Esophagus squamous epithelium (tissue), 5 donors: Measurements from ENCODE around the gene PROSER2. TPM values are rescaled to one million over a fixed set of nuclear protein-coding genes. Genes with fewer than 3 reads are reported as not detected.

ENCODE experiments used
- DNase-seq: peaks from one replicate; lab custom pipeline; 2025; lab: John Stamatoyannopoulos, UW
- H3K27ac ChIP-seq, 4 donors: fragments of 200-600 bp; sonication (generic); one replicate each; pipeline ENCODE4 v1.5.1; 2016 to 2019; ENCODE audit warnings: mild to moderate bottlenecking in 1 of 4
- H3K27me3 ChIP-seq, 4 donors: fragments of 200-600 bp; sonication (generic); 1 replicate in 3 of 4; 2 replicates in 1 of 4; pipeline versions ENCODE4 v1.5.1 to v1.6.0; 2017 to 2021; ENCODE audit warnings: antibody characterized with exemption in 1 of 4
- H3K36me3 ChIP-seq, 3 donors: fragments of 200-600 bp; sonication (generic); one replicate each; pipeline ENCODE4 v1.5.1; 2016 to 2019
- H3K4me1 ChIP-seq, 3 donors: fragments of 200-600 bp; sonication (generic); one replicate each; pipeline ENCODE4 v1.5.1; 2017 to 2019
- H3K4me3 ChIP-seq, 4 donors: fragments of 200-600 bp; sonication (generic); 1 replicate in 3 of 4; 2 replicates in 1 of 4; pipeline ENCODE4 v1.5.1; 2016 to 2019; ENCODE audit warnings: mild to moderate bottlenecking in 2 of 4, moderate library complexity in 1 of 4
- H3K9me3 ChIP-seq, 3 donors: fragments of 200-600 bp; sonication (generic); one replicate each; pipeline ENCODE4 v1.5.1; 2016 to 2019
- POLR2A ChIP-seq, 4 donors: fragments of 450-650 bp; IDR thresholded peaks; one replicate each; pipeline ENCODE4 v1.6.1; 2017; ENCODE audit warnings: antibody characterized with exemption in 4 of 4, mild to moderate bottlenecking in 4 of 4, moderate library complexity in 3 of 4
- WGBS, 2 donors: methylation state at CpG; one replicate each; pipeline ENCODE4 v1.1.5; 2018; 5-methylcytosine and 5-hydroxymethylcytosine counted together
- intact Hi-C: fragments of 100-400 bp; cut with DNase I; formaldehyde crosslinking; loops from one replicate; pipeline ENCODE4 v1.15.0; 2022
- total RNA-seq, 4 donors: library from RNA; depleted of rRNA; stranded (reverse); fragments of >200 nt; gene quantifications; one replicate each; pipeline ENCODE4 v1.1.0, GENCODE V29; 2016
- TF ChIP-seq, protein P1 (sequence below), 6 experiments: fragments of 450-650 bp in 4 of 6; fragments of 200-600 bp in 2 of 6; sonication (generic) in 2 of 6; IDR thresholded peaks; one replicate each; pipeline ENCODE4 v1.5.1; 2016 to 2019; ENCODE audit warnings: antibody characterized with exemption in 6 of 6, mild to moderate bottlenecking in 4 of 6, moderate library complexity in 4 of 6
- donor health status: DM: yes; HTN: yes; CAD: no.

PROSER2 gene
- total RNA-seq, 4 donors from 2014 or later: 6.4 to 15.5 (median 11.1) TPM

- WGBS, 2 donors: 76 to 78% methylated on average over 2 of the region's 2 CpGs
- Histone ChIP-seq H3K27ac (no peak overlapping the region), H3K9me3 (no peaks in the 10 kb centered on the region), H3K36me3 (no peaks in the 10 kb centered on the region), H3K27me3 (peaks cover 0 to 1% (median 0%) of the 10 kb centered on the region in 4 donors), H3K4me1 (no peaks in the 10 kb centered on the region), H3K4me3 (no peak overlapping the region)
- no peak for TF ChIP-seq POLR2A (IDR thresholded peaks at IDR 0.05)
- TF ChIP-seq, protein P1, sequence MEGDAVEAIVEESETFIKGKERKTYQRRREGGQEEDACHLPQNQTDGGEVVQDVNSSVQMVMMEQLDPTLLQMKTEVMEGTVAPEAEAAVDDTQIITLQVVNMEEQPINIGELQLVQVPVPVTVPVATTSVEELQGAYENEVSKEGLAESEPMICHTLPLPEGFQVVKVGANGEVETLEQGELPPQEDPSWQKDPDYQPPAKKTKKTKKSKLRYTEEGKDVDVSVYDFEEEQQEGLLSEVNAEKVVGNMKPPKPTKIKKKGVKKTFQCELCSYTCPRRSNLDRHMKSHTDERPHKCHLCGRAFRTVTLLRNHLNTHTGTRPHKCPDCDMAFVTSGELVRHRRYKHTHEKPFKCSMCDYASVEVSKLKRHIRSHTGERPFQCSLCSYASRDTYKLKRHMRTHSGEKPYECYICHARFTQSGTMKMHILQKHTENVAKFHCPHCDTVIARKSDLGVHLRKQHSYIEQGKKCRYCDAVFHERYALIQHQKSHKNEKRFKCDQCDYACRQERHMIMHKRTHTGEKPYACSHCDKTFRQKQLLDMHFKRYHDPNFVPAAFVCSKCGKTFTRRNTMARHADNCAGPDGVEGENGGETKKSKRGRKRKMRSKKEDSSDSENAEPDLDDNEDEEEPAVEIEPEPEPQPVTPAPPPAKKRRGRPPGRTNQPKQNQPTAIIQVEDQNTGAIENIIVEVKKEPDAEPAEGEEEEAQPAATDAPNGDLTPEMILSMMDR (IDR thresholded peaks at IDR 0.05): no peak
- DNase-seq: no peak
- intact Hi-C loops: no loop called here
These were observed 26.7 kb upstream of the PROSER2 start for GRCh38 chr10:11796474-11796873.

DNA sequence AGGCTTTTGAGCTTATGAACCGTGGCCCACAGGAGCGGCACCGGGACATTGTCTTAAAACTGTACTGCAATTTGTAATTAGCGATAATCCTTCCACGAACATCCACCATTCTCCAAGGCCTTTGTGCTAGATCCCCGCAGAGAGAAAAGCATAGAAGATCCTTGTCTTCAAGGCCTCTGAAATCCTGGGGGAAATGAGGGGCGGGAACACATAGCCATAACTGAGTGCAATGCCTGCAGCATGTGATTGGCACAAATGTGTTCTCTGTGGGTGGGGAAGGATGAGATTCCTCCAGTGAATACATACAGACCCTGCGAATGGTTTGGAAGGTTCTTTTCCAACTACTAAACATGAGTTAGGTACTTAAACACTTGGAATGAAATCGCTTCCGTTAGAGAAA, 25.9 kb upstream of the PROSER2 start:
- no peak overlapping the region for H3K4me3 ChIP-seq
- TF ChIP-seq, protein P1 (IDR thresholded peaks at IDR 0.05): no peak
- TF ChIP-seq POLR2A (IDR thresholded peaks at IDR 0.05): no peak
- intact Hi-C loops: no loop called here
- no peaks in the 10 kb centered on the region for H3K27me3 ChIP-seq
- no peak overlapping the region for H3K27ac ChIP-seq
- DNase-seq: no peak
- H3K36me3 ChIP-seq: no peaks in the 10 kb centered on the region
- no peaks in the 10 kb centered on the region for H3K9me3 ChIP-seq
- H3K4me1 ChIP-seq: no peaks in the 10 kb centered on the region
- 89 to 93% methylated on average over 7 to 10 of the region's 10 CpGs for WGBS, 2 donors

GRCh38 chr10:11797847-11798633, 25.1 kb upstream of the PROSER2 start:
- no peak overlapping the region for H3K4me3 ChIP-seq
- no peak overlapping the region for H3K27ac ChIP-seq
- 83 to 91% methylated on average over 11 to 12 of the region's 12 CpGs for WGBS, 2 donors
- H3K36me3 ChIP-seq: no peaks in the 10 kb centered on the region
- no peaks in the 10 kb centered on the region for H3K27me3 ChIP-seq
- no peak for TF ChIP-seq POLR2A (IDR thresholded peaks at IDR 0.05)
- TF ChIP-seq, protein P1 (IDR thresholded peaks at IDR 0.05): no peak
- no peak for DNase-seq
- no peaks in the 10 kb centered on the region for H3K9me3 ChIP-seq
- intact Hi-C loops: no loop called here
- no peaks in the 10 kb centered on the region for H3K4me1 ChIP-seq

DNA sequence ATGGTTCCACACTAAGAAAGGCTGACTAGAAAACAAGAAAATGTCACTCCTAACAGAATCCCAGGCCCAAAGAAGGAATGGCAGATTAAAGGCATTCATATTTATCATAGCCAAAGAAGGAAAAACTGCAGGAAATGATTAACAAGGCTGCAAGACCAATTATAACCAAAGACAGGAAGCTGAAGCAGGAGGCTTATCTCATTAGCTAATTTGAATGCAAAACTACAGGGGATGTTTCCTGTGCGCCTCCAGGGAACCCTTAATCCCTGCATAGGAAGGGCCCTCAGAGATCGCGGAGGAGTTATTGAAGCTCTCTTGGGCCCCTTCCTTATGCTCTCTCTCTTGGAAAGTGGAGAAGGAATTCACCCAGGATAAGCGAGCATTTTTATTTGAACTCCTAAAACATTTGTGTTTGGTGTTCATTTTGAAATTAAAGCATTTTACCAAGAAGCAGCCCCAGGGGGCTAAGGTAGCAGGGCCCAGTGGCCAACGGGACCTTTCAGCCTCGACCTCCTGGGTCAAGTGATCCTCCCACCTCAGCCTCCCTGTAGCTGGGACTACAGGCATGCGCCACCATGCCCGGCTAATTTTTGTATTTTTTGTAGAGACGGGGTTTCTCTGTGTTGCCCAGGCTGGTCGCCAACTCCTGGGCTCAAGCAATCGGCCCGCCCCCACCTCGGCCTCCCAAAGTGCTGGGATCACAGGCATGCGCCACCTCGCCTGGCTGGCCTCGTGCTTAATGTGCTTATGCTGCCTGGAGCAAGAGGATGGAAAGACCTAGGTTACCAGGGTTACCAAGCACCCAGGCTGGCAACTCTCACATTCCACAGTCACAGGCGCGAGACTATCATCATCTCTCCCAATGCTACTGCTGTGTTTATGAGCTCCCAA, 24.1 kb upstream of the PROSER2 start:
- Histone ChIP-seq H3K27ac (no peak overlapping the region), H3K9me3 (no peaks in the 10 kb centered on the region), H3K36me3 (no peaks in the 10 kb centered on the region), H3K4me3 (no peak overlapping the region), H3K27me3 (no peaks in the 10 kb centered on the region), H3K4me1 (no peaks in the 10 kb centered on the region)
- 61 to 72% methylated on average over 12 to 13 of the region's 18 CpGs for WGBS, 2 donors
- DNase-seq: no peak
- no peak for TF ChIP-seq POLR2A (IDR thresholded peaks at IDR 0.05)
- TF ChIP-seq, protein P1 (IDR thresholded peaks at IDR 0.05): no peak
- intact Hi-C loops: no loop called here

DNA sequence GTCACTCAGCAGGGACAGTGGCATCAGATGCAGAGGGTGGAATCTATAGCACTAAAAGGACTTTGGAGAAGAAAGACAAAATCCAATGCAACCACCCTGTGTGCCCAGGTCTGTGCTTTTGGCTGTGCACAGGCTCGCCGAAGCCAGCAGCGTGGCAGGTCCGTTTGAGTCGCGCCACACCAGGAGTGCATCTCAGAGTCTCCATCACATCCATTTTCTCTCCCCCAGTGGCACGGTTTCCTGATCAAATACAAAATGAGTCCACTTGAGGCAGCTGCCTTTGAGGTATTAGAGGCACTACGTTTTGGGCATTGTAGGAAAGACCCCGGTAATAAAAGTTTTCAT, 23.4 kb upstream of the PROSER2 start:
- no peak for TF ChIP-seq POLR2A (IDR thresholded peaks at IDR 0.05)
- TF ChIP-seq, protein P1 (IDR thresholded peaks at IDR 0.05): no peak
- intact Hi-C loops: no loop called here
- DNase-seq: no peak

More for the DNA sequence above, 23.4 kb upstream of the PROSER2 start:
- Histone ChIP-seq H3K9me3 (no peaks in the 10 kb centered on the region), H3K36me3 (no peaks in the 10 kb centered on the region), H3K27me3 (peaks cover 0 to 3% (median 0%) of the 10 kb centered on the region in 4 donors), H3K4me1 (no peaks in the 10 kb centered on the region), H3K4me3 (no peak overlapping the region), H3K27ac (no peak overlapping the region)
- WGBS, 2 donors: 84 to 91% methylated on average over 9 of the region's 9 CpGs
